Lung (tissue), 5 donors: ENCODE measurements around the gene ATF2. TPM values are rescaled to one million over a fixed set of nuclear protein-coding genes. Genes with fewer than 3 reads are reported as not detected.

Experiments
- polyA plus RNA-seq, 2 donors: library from polyadenylated mRNA; stranded (reverse); fragments of 200-250 nt; gene quantifications; one replicate each; pipeline ENCODE4 v1.2.1, GENCODE V29; 2013
- small RNA-seq: library from RNA; depleted of rRNA; stranded (forward); fragments of <200 nt; gene quantifications from one replicate; pipeline ENCODE3, GENCODE V24; 2014; ENCODE audit warnings: low replicate concordance
- total RNA-seq, 2 donors: library from RNA; depleted of rRNA in 1 of 2; stranded (reverse); fragments of >200 nt in 1 of 2; gene quantifications; one replicate each; pipeline ENCODE4 v1.2.1, GENCODE V29; 2014 to 2021
- donor health status: Bipolar disorder and iron deficiency.
- donor health status: healthy.
- donor health status: DM: yes; HTN: yes; CAD: no.

Gene ATF2
- total and polyA plus RNA-seq, 4 donors: 16.3 to 92.7 (median 30.2) TPM

Small RNA genes within 50 kb of the gene (small RNA-seq; reads per million reads assigned to genes)
- gene MIR933: not detected
- gene RF02271: not detected
- gene RNU6-1290P: not detected
- gene RNU6-763P: not detected

Other genes starting within 250 kb of the ATF2 start
- 10 to 100 TPM; 15.2 to 80.9 TPM for gene CHN1, start 162.8 kb downstream of the ATF2 start, total RNA-seq
- gene CHN1, start 162.8 kb downstream of the ATF2 start, polyA plus RNA-seq: 10 to 100 TPM in 1 of 2 donors, 1 to 10 TPM in 1; 6.8 to 13.8 TPM
- 100 to 1,000 TPM in 1 of 2 donors, 10 to 100 TPM in 1; 72.0 to 183 TPM for gene ATP5MC3, start 13.5 kb upstream of the ATF2 start, total RNA-seq
- gene ATP5MC3, start 13.5 kb upstream of the ATF2 start, polyA plus RNA-seq: 100 to 1,000 TPM; 172 to 255 TPM